GM21390 (cell line): ENCODE data around the gene MXD3.
"Not testable (repeated sequence)": the region's sequence is repeated elsewhere in the genome, so short reads cannot be mapped to it uniquely, and the experiment has no call there.

Experiments
- ATAC-seq: cut with Tn5 transposase; IDR thresholded peaks from one replicate; pipeline ENCODE4 v1.9.1; 2021; ENCODE audit not compliant: unreplicated experiment

The MXD3 gene

GRCh38 chr5:177270653-177271052 is 41.0 kb downstream of the MXD3 start:
- no peak for ATAC-seq

GRCh38 chr5:177269976-177270375 is 41.7 kb downstream of the MXD3 start:
- ATAC-seq, result no peak

DNA sequence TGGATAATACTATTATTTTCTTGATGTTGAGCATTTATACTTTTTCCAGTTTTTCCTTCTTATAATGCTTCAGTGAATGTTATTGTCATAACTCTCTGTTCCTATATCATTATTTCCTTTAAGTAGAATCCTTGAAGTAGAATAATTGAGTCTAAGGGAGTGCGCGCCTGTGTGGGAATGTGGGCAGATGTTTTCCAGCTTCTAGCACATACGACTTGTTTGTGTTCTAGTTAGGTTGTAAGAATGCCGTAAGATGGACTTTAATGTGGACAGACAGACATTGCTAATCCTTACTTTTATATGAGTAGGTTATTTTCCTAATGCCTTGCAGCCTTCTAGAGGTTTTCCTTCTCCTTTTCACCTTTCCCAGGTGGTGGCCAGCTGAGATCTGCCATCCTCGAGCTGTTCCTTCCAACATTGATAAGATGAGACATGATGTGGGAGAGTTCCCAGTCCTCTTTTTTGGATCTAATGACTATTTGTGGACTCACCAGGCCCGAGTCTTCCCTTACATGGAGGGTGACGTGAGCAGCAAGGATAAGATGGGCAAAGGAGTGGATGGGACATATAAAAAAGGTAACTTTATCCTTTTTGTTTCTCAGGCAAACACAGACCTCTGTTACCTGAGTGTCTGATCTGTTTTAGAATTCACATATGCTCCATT is 42.3 kb downstream of the MXD3 start:
- no peak for ATAC-seq

DNA sequence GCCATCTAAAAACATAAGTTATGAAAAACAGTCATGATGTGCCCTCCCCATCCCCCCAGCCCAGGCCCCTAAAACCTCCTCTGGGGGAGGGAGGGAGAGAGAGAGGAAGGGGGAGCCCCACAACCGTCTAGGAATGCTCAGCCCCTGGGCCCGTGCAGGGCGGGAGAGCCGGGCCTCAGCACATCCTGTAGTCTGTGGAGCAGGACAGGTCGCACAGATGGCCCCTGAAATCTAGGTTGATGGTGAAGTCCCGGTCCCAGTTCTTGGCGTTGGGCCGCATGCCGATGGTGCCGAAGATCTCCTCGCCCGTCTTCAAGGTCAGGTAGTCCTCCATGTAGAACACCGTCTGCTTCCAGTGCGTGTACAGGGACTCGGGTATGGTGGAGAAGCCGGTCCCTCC is 46.3 kb downstream of the MXD3 start:
- no peak for ATAC-seq

DNA sequence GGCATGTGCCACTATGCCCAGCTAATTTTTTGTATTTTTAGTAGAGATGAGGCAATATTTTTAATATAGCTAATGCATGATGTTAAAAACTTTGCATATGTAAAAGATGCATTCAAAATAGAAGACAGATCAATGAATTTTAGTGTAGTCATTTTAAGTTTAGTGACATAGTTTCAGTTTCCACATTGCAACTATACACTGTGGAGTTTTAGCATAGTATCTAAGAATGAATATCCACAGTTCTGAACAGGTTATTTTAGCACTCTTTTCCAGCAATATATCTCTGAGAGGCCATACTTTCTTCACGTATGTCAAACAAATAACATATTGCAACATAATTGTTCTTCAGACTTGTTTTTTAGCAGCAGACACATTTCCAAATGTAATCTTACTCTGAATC is 47.5 kb downstream of the MXD3 start:
- no peak for ATAC-seq

- no peak for ATAC-seq
Measured at GRCh38 chr5:177261510-177261909, 50.2 kb downstream of the MXD3 start.

GRCh38 chr5:177260961-177261360 is 50.7 kb downstream of the MXD3 start:
- no peak for ATAC-seq

DNA sequence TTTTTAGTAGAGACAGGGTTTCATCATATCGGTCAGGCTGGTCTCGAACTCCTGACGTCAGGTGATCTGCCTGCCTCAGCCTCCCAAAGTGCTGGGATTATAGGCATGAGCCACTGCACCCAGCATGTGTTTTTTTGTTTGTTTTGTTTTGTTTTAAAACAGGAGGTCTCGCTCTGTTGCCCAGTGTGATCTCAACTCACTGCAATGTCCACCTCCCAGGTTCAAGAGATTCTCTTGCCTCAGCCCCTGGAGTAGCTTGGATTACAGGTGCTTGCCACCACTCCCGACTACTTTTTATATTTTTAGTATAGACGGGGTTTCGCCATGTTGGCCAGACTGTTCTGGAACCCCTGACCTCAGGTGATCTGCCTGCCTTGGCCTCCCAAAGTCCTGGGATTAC is 53.0 kb downstream of the MXD3 start:
- not testable (repeated sequence) for ATAC-seq
